KMS-11 (cell line): ENCODE measurements around the gene FILIP1.

ENCODE experiments used
- H2AFZ ChIP-seq: fragments of 200-600 bp; sonication (generic); 2 replicates; pipeline ENCODE4 v1.6.1; 2016; ENCODE audit warnings: antibody characterized with exemption, mixed run types, low read depth
- H3K27ac ChIP-seq: fragments of 200-600 bp; sonication (generic); 2 replicates; pipeline ENCODE4 v1.6.1; 2016; ENCODE audit warnings: mild to moderate bottlenecking, mixed run types
- H3K27me3 ChIP-seq: fragments of 200-600 bp; sonication (generic); 2 replicates; pipeline ENCODE4 v1.6.1; 2017; ENCODE audit warnings: mild to moderate bottlenecking, low read depth, mixed run types, moderate library complexity; ENCODE audit not compliant: insufficient read depth
- H3K36me3 ChIP-seq: fragments of 200-600 bp; sonication (generic); 2 replicates; pipeline ENCODE4 v1.6.1; 2017; ENCODE audit warnings: mild to moderate bottlenecking, mixed run types; ENCODE audit not compliant: insufficient read depth
- H3K4me1 ChIP-seq: fragments of 200-600 bp; sonication (generic); 2 replicates; pipeline ENCODE4 v1.6.1; 2016; ENCODE audit warnings: mild to moderate bottlenecking, low read depth, mixed run types; ENCODE audit not compliant: poor library complexity, severe bottlenecking
- H3K4me2 ChIP-seq: fragments of 200-600 bp; sonication (generic); 2 replicates; pipeline ENCODE4 v1.7.0; 2016; ENCODE audit warnings: mild to moderate bottlenecking, mixed run types
- H3K4me3 ChIP-seq: fragments of 200-600 bp; sonication (generic); IDR thresholded peaks from 2 replicates; pipeline ENCODE4 v1.6.1; 2017; ENCODE audit warnings: low read depth, low read length, mixed read lengths; ENCODE audit not compliant: insufficient read depth
- H3K79me2 ChIP-seq: fragments of 200-600 bp; sonication (generic); 2 replicates; pipeline ENCODE4 v1.6.1; 2016; ENCODE audit warnings: low read depth, mixed run types; ENCODE audit not compliant: insufficient read depth
- H3K9ac ChIP-seq: fragments of 200-600 bp; sonication (generic); 2 replicates; pipeline ENCODE4 v1.6.1; 2016; ENCODE audit warnings: mild to moderate bottlenecking, mixed run types
- H4K20me1 ChIP-seq: fragments of 200-600 bp; sonication (generic); 2 replicates; pipeline ENCODE4 v1.6.1; 2016; ENCODE audit warnings: mild to moderate bottlenecking, mixed run types; ENCODE audit not compliant: insufficient read depth
- TF ChIP-seq, protein P1 (sequence below): fragments of 200-600 bp; sonication (generic); conservative IDR thresholded peaks from 2 replicates; pipeline ENCODE4 v1.6.1; 2017; ENCODE audit warnings: low read depth, mild to moderate bottlenecking, antibody characterized with exemption, low read length, moderate library complexity, mixed read lengths

Gene FILIP1

DNA sequence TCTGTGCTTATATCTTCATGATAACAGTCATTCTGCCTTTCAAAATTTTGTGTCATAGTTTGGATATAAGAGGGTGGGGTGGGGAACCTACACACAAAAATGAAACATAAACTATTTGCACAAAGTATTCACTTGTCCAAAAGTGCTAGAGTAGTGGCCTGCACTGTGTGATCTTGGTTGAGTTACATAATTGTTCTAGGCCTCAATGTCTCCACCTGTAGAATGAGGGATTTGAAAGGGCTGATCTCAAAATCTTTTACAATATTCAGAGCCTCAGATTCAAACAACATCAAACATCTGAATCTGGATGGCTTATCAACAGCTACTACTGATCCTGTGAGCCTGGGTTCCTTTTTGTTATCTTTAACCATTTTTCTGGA, 144.7 kb downstream of the FILIP1 start:
- no peak overlapping the region for H3K27ac ChIP-seq
- H3K4me1 ChIP-seq: no peaks in the 10 kb centered on the region
- H3K9ac ChIP-seq: no peak overlapping the region
- no peaks in the 10 kb centered on the region for H3K27me3 ChIP-seq
- H3K4me3 ChIP-seq: no peak overlapping the region
- H4K20me1 ChIP-seq: no peaks in the 10 kb centered on the region
- no peak overlapping the region for H3K4me2 ChIP-seq
- H3K79me2 ChIP-seq: no peaks in the 10 kb centered on the region
- TF ChIP-seq, protein P1, sequence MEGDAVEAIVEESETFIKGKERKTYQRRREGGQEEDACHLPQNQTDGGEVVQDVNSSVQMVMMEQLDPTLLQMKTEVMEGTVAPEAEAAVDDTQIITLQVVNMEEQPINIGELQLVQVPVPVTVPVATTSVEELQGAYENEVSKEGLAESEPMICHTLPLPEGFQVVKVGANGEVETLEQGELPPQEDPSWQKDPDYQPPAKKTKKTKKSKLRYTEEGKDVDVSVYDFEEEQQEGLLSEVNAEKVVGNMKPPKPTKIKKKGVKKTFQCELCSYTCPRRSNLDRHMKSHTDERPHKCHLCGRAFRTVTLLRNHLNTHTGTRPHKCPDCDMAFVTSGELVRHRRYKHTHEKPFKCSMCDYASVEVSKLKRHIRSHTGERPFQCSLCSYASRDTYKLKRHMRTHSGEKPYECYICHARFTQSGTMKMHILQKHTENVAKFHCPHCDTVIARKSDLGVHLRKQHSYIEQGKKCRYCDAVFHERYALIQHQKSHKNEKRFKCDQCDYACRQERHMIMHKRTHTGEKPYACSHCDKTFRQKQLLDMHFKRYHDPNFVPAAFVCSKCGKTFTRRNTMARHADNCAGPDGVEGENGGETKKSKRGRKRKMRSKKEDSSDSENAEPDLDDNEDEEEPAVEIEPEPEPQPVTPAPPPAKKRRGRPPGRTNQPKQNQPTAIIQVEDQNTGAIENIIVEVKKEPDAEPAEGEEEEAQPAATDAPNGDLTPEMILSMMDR: no peak
- no peak overlapping the region for H2AFZ ChIP-seq
- H3K36me3 ChIP-seq: no peaks in the 10 kb centered on the region

DNA sequence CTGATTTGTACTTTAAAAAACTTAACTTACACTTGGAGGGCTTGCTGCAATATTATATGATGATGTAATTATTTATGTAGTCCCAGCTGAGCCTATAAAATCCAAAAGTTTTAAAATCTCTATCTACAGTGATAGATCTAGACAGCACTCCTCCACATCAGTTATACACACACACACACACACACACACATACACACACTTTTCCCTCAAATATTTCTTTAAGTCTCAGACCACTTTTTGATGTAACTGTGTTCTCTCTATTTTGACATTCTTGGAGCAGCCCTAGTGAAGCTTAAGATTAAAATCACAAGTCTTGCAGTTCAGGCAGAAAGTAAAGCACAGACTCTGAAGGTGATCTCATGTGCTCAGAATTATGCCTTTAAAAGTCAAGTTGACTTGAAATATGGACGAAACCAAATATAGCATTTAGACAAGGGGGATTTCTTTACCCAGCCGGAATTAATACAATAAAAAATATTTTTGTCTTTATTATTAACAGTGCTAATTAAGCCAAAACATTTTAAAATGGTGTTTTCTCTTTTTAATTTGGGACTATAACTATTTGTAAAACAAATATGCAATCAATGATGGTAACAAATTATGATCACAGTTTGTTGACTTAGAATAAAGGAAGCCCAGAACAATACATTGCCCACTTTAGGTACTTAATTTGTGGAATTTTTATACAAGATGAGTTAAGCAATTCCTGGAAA, 145.5 kb downstream of the FILIP1 start:
- Histone ChIP-seq H3K4me1 (no peaks in the 10 kb centered on the region), H3K36me3 (no peaks in the 10 kb centered on the region), H3K27me3 (no peaks in the 10 kb centered on the region), H2AFZ (no peak overlapping the region), H3K79me2 (no peaks in the 10 kb centered on the region), H3K4me3 (no peak overlapping the region), H3K27ac (no peak overlapping the region), H3K9ac (no peak overlapping the region), H3K4me2 (no peak overlapping the region), H4K20me1 (no peaks in the 10 kb centered on the region)
- TF ChIP-seq, protein P1: no peak

GRCh38 chr6:75345413-75345812, 148.2 kb downstream of the FILIP1 start:
- TF ChIP-seq, protein P1: no peak
- Histone ChIP-seq H3K4me3 (no peak overlapping the region), H3K4me1 (no peaks in the 10 kb centered on the region), H3K4me2 (no peak overlapping the region), H3K9ac (no peak overlapping the region), H3K79me2 (no peaks in the 10 kb centered on the region), H3K36me3 (no peaks in the 10 kb centered on the region), H3K27me3 (no peaks in the 10 kb centered on the region), H3K27ac (no peak overlapping the region), H4K20me1 (no peaks in the 10 kb centered on the region), H2AFZ (no peak overlapping the region)

DNA sequence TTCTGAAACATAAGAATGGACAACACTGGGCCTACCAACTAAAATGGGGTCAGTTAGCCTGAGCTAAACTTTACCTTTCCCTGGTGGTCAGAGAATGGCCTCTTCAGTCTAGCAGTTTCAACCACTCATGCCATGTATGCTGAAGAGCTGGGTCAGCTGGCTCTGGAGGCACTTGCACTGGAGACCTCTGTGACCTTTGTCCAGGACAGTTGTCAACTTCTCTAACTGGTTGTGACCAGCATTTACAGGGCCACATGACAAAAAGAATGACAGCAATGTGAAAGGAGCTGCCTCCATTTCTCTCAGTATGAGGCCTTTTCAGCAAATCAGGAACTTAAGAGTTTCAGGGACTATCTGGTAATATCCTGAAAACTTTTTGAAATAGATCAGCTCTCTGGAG, 149.1 kb downstream of the FILIP1 start:
- Histone ChIP-seq H4K20me1 (no peaks in the 10 kb centered on the region), H2AFZ (no peak overlapping the region), H3K36me3 (no peaks in the 10 kb centered on the region), H3K79me2 (no peaks in the 10 kb centered on the region), H3K4me3 (no peak overlapping the region), H3K27ac (no peak overlapping the region), H3K4me1 (no peaks in the 10 kb centered on the region), H3K27me3 (no peaks in the 10 kb centered on the region), H3K4me2 (no peak overlapping the region), H3K9ac (no peak overlapping the region)
- TF ChIP-seq, protein P1: no peak
